IPS-18a (cell line): ENCODE data around the gene CLCN6.

ENCODE experiments used
- H3K27ac ChIP-seq: one replicate; pipeline ENCODE4 v1.5.1; 2013; ENCODE audit warnings: low read length
- H3K27me3 ChIP-seq: one replicate; pipeline ENCODE4 v1.6.1; 2013; ENCODE audit warnings: mild to moderate bottlenecking, low read length; ENCODE audit not compliant: control insufficient read depth, insufficient read depth
- H3K36me3 ChIP-seq: one replicate; pipeline ENCODE4 v1.6.1; 2013; ENCODE audit warnings: low read depth, low read length; ENCODE audit not compliant: control insufficient read depth
- H3K4me1 ChIP-seq: one replicate; pipeline ENCODE4 v1.6.1; 2013; ENCODE audit warnings: low read depth, low read length; ENCODE audit not compliant: control insufficient read depth
- H3K4me3 ChIP-seq: one replicate; pipeline ENCODE4 v1.5.1; 2013; ENCODE audit warnings: low read length
- H3K9ac ChIP-seq: one replicate; pipeline ENCODE4 v1.6.1; 2013; ENCODE audit warnings: mild to moderate bottlenecking, low read length, moderate library complexity
- H3K9me3 ChIP-seq: one replicate; pipeline ENCODE4 v1.6.1; 2013; ENCODE audit warnings: low read depth, low read length; ENCODE audit not compliant: control insufficient read depth

The CLCN6 gene

DNA sequence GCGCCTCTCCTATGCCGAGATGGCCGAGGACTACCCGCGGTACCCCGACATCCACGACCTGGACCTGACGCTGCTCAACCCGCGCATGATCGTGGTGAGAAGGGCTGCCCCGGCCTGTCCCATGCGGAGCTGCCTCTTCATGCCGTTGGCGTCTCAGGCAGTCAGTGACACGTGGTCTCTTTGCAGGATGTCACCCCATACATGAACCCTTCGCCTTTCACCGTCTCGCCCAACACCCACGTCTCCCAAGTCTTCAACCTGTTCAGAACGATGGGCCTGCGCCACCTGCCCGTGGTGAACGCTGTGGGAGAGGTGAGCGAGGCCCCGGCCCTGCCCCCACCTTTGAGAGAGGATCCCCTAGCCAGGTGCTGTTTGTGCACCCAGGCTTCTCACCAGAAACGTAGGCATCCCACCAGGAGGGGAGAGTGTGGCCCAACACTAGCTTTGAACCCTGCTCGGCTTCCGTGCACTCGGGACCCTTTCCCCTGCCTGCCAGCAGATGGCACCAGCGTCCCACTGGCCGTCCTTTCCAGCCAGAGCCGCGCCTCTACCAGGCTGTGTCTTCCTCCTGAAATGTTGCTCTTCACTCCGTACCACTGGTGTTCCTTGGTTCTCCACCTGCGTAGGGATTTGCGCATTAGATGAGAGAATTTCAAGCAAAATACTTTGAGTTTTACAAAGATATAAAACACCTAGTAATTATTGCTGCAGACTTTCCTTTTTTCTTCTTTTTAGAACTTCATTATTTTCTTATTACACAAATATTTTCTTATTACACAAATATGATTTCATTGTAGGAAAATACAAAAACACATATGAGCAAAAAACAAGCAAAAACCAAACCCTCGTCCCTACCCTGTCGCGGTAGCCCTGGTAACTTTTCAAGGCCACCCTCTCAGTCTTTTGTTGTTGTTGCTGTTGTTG, 32.6 kb downstream of the CLCN6 start:
- H3K4me3 ChIP-seq = no peak overlapping the region
- H3K9me3 ChIP-seq = no peaks in the 10 kb centered on the region
- H3K9ac ChIP-seq = no peak overlapping the region
- H3K4me1 ChIP-seq = no peaks in the 10 kb centered on the region
- H3K36me3 ChIP-seq = peaks cover 87% of the 10 kb centered on the region
- no peaks in the 10 kb centered on the region for H3K27me3 ChIP-seq
- no peak overlapping the region for H3K27ac ChIP-seq

DNA sequence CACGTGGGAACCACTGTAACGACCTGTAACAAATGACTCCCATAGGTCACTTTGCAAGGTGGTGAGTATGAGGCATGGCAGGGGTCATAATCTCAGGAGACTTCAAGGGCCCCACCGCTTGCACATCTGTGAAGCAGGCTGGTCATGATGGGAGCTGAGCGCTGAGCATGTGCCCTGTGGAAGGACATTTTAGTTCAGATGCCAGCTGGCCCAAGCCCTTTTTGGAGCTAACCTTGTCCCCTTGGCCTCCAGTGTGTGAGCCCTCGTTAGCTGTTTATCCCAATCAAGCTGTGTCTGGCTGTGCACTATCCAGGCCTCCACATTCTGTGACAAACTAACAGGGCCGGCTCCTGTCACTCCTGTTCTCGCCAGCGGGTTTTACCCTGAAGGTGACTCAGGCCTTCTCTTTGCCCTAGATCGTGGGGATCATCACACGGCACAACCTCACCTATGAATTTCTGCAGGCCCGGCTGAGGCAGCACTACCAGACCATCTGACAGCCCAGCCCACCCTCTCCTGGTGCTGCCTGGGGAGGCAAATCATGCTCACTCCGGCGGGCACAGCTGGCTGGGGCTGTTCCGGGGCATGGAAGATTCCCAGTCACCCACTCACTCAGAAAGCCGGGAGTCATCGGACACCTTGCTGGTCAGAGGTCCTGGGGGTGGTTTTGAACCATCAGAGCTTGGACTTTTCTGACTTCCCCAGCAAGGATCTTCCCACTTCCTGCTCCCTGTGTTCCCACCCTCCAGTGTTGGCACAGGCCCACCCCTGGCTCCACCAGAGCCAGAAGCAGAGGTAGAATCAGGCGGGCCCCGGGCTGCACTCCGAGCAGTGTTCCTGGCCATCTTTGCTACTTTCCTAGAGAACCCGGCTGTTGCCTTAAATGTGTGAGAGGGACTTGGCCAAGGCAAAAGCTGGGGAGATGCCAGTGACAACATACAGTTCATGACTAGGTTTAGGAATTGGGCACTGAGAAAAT, 34.0 kb downstream of the CLCN6 start:
- no peaks in the 10 kb centered on the region for H3K4me1 ChIP-seq
- peaks cover 82% of the 10 kb centered on the region for H3K36me3 ChIP-seq
- H3K9me3 ChIP-seq = no peaks in the 10 kb centered on the region
- no peak overlapping the region for H3K9ac ChIP-seq
- no peak overlapping the region for H3K4me3 ChIP-seq
- H3K27ac ChIP-seq = no peak overlapping the region
- no peaks in the 10 kb centered on the region for H3K27me3 ChIP-seq

DNA sequence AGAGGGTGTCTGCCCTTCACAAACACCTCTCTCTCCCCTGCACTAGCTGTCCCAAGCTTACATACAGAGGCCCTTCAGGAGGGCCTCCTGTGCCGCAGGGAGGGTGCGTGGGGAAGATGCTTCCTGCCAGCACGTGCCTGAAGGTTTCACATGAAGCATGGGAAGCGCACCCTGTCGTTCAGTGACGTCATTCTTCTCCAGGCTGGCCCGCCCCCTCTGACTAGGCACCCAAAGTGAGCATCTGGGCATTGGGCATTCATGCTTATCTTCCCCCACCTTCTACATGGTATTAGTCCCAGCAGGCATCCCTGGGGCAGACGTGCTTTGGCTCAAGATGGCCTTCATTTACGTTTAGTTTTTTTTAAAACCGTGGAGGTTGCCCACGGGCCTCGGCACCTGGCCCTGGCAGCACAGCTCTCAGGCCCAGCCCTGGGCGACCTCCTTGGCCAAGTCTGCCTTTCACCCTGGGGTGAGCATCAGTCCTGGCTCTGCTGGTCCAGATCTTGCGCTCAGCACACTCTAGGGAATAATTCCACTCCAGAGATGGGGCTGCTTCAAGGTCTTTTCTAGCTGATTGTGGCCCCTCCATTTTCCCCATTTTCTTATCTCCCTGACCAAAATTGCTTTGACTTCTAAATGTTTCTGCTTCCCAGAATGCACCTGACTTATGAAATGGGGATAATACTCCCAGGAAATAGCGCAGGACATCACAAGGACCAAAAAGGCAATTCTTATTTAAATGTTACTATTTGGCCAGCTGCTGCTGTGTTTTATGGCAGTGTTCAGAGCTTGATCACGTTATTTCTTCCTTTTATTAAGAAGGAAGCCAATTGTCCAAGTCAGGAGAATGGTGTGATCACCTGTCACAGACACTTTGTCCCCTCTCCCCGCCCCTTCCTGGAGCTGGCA, 35.5 kb downstream of the CLCN6 start:
- no peak overlapping the region for H3K4me3 ChIP-seq
- H3K4me1 ChIP-seq = no peaks in the 10 kb centered on the region
- H3K27me3 ChIP-seq = no peaks in the 10 kb centered on the region
- no peak overlapping the region for H3K9ac ChIP-seq
- H3K9me3 ChIP-seq = no peaks in the 10 kb centered on the region
- H3K36me3 ChIP-seq = peaks cover 67% of the 10 kb centered on the region
- no peak overlapping the region for H3K27ac ChIP-seq

DNA sequence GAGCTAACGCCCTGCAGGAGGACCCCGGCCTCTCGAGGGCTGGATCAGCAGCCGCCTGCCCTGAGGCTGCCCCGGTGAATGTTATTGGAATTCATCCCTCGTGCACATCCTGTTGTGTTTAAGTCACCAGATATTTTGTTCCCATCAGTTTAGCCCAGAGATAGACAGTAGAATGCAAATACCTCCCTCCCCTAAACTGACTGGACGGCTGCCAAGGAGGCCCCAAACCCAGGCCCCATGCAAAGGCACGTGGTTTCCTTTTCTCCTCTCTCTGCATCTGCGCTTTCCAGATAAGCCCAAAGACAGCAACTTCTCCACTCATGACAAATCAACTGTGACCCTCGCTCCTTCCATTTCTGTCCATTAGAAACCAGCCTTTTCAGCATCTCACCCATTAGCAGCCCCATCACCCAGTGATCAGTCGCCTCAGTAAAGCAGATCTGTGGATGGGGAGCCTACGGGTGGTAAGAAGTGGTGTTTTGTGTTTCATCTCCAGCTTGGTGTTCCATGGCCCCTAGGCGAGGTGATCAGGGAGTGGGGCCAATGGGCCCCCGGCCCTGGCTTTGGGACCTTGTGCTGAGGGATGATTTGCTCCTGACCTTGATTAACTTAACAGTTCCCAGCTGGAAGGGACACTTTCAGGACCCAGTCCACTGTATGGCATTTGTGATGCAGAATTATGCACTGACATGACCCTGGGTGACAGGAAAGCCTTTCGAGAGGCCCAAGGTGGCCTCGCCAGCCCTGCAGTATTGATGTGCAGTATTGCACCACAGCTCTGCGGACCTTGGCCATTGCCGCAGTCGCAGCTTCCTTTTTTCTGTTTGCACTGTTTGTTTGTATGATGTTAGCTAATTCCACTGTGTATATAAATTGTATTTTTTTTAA, 36.4 kb downstream of the CLCN6 start:
- Histone ChIP-seq H3K36me3 (peaks cover 58% of the 10 kb centered on the region), H3K27me3 (no peaks in the 10 kb centered on the region), H3K4me1 (no peaks in the 10 kb centered on the region), H3K27ac (no peak overlapping the region), H3K9me3 (no peaks in the 10 kb centered on the region), H3K4me3 (no peak overlapping the region), H3K9ac (no peak overlapping the region)

DNA sequence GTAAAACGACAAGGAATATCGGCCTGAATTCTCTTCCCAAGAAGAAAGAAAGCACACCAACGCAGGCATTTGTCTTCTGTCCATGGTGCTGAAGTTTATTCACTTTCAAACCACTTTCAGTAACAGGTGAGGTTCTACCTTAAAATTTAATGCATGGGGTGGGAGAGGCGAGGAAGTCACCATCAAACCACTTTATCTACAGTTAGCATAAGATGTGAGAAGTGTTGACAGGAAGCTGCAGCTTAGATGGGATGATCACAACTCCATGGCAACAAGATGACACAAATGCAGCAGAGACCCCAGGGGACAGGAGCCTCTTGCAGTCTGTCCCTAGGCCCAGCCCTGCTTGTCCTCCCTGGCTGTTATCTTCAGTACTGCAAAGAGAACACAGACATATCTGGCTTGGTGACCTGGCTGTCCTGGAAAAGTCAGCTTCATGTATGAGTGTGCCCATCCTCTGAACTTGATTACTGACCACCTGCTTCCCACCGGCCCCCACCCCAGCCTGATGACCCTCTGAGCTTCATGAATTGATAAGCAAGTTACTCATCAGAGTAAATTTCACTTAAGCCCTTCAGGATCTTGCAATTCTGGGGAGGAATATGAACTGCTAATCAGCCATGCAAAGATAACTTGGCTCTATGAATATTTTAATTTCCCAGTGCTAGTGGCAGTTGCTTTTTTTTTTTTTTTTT, 39.8 kb downstream of the CLCN6 start:
- Histone ChIP-seq H3K9ac (no peak overlapping the region), H3K4me1 (no peaks in the 10 kb centered on the region), H3K36me3 (peaks cover 28% of the 10 kb centered on the region), H3K4me3 (no peak overlapping the region), H3K9me3 (no peaks in the 10 kb centered on the region), H3K27ac (no peak overlapping the region), H3K27me3 (no peaks in the 10 kb centered on the region)

DNA sequence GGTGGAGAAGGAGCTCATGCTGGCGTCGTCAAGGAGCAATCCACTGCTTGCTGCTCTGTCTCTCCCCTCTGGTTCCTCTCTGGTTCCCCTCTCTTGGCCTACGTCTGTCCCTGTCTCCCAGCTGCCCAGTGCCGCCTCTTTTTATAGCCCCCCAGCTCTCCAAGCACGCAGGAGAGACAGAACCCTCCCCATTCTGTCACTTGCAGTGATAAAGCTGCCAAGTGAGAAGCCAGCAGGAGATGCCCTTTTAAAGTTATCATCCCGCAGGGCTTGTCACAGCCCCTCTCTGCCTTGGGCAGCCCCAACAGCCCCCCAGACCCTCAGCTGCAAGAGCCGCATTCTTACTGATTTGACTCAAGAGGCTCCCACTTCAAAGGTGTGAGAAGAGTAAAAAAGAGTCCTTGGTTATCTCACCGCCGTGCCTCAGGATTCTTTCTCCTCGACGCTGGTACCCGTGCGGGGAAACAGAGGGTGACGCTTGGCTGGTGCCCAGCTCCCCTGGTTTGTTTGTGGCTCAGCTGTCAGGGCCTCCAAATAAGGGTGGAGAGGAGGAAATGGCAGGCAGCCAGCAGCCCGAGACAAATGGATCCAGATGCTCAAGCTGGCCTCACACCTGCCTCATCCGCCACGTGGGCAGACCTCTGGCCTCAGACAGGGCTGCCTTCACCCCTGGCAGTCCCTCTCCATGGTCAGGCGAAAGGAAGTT, 41.8 kb downstream of the CLCN6 start, which contains the start of gene NPPA:
TSS of gene NPPA (minus strand) at position 117 of the 706 bp plus-strand sequence. CDS start at position 18, 99 bp downstream.
- H3K9ac ChIP-seq = no peak within 1 kb of the TSS
- no peaks in the 10 kb centered on the region for H3K27me3 ChIP-seq
- H3K36me3 ChIP-seq = peaks cover 10% of the 10 kb centered on the region
- H3K4me1 ChIP-seq = no peaks in the 10 kb centered on the region
- H3K27ac ChIP-seq = no peak within 1 kb of the TSS
- H3K9me3 ChIP-seq = no peaks in the 10 kb centered on the region
- H3K4me3 ChIP-seq = no peak within 1 kb of the TSS

DNA sequence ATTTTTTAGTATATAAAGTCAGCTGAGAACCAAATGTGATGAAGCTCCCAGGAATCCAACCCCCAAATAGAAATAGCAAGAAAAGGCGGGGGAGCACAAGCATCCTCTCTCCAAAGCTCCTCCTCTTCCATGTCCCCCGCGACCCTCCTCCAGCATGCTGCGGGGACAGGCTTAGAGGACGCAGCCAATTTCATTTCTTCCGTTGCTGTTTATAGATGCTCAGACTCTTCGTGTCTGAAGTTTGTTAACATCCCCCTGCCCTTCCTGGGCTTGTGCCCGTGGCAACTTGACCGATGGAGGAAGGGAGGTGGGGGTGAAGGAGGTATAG, 42.3 kb downstream of the CLCN6 start:
- Histone ChIP-seq H3K27ac (no peak overlapping the region), H3K9ac (no peak overlapping the region), H3K4me3 (no peak overlapping the region), H3K36me3 (peaks cover 10% of the 10 kb centered on the region), H3K27me3 (no peaks in the 10 kb centered on the region), H3K9me3 (no peaks in the 10 kb centered on the region), H3K4me1 (no peaks in the 10 kb centered on the region)

DNA sequence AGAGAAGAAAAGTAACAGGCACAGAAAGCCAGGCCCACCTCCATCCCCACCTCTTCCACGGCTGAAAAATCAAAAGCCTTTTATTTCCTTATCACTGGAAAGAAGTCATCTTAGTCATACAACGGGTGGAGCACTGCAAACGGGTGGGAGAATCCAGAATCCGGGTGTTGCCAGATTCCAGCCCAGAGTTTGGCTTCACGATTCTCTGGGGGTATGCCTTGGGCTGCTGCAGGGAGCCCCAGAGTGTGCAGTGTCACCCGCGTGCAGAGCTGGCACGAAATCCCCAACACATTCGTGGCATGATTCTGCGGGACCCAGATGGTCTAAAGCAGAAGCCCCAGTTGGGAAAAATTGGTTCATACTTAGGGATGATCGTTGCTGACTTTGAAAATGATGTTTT, 44.2 kb downstream of the CLCN6 start:
- Histone ChIP-seq H3K36me3 (no peaks in the 10 kb centered on the region), H3K9ac (no peak overlapping the region), H3K4me1 (no peaks in the 10 kb centered on the region)

DNA sequence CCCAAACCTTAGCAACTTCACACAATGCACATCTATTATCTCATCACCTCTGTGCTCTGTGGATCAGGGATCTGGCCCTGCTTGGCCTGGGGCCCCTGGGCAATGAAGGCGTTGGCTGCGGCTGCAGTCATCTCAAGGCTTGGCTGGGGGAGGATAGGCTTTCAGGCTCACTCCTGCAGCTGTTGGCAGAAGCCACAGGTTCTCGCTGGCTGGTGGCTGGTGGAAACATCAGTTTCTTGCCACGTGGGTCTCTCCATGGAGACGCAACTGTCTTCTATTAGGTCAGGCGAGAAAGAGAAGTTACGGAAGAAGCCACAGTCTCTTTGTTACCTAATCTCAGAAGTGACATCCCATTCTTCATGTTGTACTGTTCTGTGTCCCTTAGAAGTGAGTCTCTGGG, 45.2 kb downstream of the CLCN6 start:
- H3K9ac ChIP-seq = no peak overlapping the region
- H3K4me1 ChIP-seq = no peaks in the 10 kb centered on the region
- no peaks in the 10 kb centered on the region for H3K27me3 ChIP-seq
- H3K27ac ChIP-seq = no peak overlapping the region
- H3K36me3 ChIP-seq = no peaks in the 10 kb centered on the region
- no peak overlapping the region for H3K4me3 ChIP-seq
- H3K9me3 ChIP-seq = no peaks in the 10 kb centered on the region

More for the DNA sequence above, 44.2 kb downstream of the CLCN6 start:
- no peaks in the 10 kb centered on the region for H3K9me3 ChIP-seq
- H3K4me3 ChIP-seq = no peak overlapping the region
- no peaks in the 10 kb centered on the region for H3K27me3 ChIP-seq
- no peak overlapping the region for H3K27ac ChIP-seq
